GM12874 (cell line): ENCODE measurements around the gene MN1.

Experiments used
- TF ChIP-seq, protein P1 (sequence below): IDR thresholded peaks from 2 replicates; pipeline ENCODE4 v1.5.1; 2011; ENCODE audit warnings: low read depth, mild to moderate bottlenecking, control low read depth, low read length, moderate library complexity; ENCODE audit not compliant: insufficient read depth

The MN1 gene

DNA sequence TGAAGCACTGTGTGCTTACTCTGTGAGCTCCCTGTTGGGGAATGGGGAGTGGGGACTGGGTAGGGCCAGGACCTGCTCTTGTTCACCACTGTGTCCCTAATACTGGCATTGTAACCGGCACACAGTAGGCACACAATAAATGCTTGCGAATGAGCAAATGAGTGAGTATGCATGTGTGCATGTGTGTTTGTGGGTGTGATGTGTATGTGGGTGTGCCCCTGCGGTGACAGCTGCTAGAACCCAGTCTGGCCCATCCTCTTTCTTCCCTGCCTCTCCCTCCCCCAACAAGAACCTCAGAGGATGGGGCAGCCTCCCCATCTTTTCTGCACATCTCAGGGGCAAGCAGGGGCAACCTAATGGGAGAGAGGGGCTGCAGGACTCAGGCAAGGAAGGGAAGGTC, 90.5 kb downstream of the MN1 start:
- TF ChIP-seq, protein P1, sequence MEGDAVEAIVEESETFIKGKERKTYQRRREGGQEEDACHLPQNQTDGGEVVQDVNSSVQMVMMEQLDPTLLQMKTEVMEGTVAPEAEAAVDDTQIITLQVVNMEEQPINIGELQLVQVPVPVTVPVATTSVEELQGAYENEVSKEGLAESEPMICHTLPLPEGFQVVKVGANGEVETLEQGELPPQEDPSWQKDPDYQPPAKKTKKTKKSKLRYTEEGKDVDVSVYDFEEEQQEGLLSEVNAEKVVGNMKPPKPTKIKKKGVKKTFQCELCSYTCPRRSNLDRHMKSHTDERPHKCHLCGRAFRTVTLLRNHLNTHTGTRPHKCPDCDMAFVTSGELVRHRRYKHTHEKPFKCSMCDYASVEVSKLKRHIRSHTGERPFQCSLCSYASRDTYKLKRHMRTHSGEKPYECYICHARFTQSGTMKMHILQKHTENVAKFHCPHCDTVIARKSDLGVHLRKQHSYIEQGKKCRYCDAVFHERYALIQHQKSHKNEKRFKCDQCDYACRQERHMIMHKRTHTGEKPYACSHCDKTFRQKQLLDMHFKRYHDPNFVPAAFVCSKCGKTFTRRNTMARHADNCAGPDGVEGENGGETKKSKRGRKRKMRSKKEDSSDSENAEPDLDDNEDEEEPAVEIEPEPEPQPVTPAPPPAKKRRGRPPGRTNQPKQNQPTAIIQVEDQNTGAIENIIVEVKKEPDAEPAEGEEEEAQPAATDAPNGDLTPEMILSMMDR = no peak

DNA sequence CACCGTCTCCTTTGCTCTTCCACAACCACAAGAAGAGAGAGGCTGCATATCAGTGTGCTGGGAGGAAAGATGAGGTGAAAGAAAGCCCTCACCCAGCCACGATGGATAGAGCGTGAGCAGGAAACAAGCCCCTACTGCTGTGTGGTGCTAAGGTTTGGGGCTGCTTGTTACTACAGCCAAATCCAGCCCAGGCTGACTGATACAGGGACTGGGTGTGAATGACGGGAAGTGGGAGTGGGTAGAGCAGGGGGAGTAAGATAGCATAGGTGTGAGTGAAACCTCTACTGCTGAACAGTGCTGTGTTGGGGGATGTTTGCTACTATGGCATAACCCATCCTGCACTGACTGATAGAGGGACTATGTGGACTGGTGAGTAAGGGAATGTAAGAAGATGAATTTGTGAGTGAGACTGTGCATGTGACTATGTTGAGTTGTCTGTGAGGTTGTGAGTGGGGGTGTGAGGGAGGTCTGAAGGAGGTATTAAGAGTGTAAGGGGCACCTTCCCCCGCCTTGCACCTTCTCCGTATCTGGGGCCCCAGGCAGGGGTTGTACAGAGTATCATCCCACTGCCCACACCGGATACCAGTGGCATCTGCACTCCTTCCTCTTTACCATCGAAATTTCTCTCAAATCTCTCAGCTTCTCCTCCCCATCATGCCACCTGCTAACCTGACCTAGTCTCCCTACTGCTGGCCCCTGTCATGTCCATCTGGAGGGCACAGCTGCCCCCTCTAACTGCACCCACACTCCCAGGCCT, 91.5 kb downstream of the MN1 start:
- TF ChIP-seq, protein P1 = no peak

DNA sequence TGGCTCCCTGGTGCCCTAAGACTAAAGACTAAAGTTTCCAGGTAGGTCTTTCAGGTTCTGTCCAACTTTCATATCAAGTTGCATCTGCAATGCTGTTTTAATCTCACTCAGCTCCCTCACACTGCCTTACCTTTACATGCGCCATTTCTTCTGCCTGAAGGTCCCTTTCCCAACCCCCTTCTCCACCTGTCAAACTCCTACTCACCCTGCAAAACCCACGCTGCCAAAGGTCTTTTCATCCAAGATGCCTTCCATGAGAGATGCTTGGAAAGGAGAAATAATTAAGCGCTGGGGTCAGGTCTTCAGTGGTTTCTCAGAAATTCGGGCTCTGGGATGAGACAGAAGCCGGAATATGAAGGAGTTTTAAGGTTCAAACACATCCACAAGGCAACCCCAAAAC, 95.1 kb downstream of the MN1 start:
- TF ChIP-seq, protein P1 = no peak

DNA sequence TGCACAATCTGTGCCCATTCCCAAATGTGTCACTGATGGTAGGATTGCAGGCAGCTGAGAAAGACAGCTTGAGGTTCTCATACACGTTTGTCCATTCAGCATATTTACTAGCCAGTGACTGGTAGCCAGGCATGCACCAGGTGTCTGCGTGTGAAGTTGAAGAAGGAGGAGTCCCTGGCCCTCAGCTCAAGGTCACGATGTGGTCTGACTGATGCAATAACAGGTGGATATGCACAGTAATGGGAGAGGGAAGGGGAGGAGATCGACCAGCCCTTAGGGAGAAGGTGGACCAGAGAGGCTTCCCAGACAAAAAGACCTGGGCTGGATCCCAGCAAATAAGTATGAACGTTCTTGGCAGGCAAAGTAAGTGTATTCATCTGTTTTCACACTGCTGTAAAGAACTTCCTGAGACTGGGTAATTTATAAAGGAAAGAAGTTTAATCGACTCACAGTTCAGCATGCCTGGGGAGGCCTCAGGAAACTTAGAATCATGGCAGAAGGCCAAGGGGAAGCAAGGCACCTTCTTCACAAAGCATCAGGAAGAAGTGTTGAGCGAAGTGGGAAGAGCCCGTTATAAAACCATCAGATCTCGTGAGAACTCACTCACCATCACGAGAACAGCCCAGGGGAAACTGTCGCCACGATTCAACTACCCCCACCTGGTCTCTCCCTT, 96.0 kb downstream of the MN1 start:
- TF ChIP-seq, protein P1 = no peak

DNA sequence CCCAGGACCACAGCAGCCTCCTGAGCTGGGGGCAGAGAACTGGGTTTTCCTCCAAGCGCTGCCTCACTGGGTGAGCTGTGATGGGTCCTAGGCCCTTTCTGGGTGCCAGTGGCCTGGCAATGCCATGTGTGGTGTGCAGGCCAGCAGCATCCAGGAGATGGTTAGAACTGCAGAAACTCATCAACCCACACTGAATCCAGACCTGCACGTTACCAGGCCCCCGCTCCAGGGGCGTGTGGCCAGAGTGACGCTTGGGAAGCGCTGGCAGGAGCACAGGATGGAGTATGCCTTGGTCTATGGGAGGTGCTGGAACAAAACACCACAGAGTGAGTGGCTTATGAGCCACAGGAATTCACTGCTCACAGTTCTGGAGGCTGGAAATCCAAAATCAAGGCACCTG, 97.0 kb downstream of the MN1 start:
- TF ChIP-seq, protein P1 = no peak

DNA sequence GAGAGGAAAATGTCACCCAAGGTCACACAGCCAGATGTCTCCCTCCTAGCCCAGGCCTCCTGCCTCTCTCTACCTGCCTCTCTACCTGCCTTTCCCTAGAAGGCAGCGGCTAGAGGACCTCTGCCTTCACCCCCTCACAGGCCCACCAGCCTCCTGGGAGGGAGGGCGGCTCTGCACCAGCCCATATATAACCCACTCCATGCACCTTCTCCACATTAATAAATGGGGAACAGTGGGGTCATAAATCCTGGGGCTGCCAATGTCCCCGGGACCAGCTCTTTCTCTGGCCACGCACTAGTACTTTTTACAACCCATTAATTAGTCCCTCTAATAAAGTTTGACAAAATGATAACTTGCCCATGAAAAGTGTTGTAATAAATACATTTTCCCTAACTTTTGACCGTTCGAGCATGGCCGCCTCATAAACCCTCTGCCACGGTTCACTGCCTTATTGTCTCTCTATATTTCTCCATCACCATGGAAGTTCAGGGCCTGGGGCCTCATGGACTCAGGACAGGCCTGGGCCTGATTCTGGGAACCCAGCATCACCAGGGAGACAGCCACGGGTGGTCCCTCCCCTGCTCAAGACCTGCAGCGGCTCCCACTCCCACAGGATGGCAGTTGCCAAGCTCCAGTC, 102.1 kb downstream of the MN1 start:
- TF ChIP-seq, protein P1 = no peak

DNA sequence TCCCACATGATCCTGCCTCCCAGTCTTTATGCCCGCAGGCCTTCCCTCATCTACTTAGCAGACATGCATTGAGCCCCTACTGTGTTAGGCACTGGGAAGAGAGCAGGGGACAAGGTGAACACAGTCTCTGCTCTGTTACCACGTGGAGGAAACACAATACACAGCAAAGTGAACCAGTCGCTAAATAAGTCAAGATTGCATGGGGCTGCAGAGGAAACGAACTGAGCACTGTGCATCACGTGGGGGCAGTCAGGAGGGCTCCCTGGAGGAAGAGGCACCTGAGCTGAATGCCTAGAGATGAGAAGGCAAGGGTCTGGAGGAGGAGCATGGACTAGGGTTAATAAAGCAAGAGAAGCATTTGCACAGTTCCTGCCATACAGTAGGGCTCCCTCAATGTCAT, 102.7 kb downstream of the MN1 start:
- TF ChIP-seq, protein P1 = no peak
